OCI-LY1 (cell line): ENCODE results near the gene ASRGL1.

ENCODE experiments used
- CTCF ChIP-seq: fragments of 200-600 bp; sonication (generic), shearing (Covaris generic); IDR thresholded peaks from 2 replicates; pipeline ENCODE4 v1.5.1; 2017; ENCODE audit warnings: mild to moderate bottlenecking, antibody characterized with exemption, low read length, moderate library complexity, mixed read lengths
- EZH2 ChIP-seq: fragments of 200-600 bp; sonication (generic), shearing (Covaris generic); IDR thresholded peaks from 2 replicates; pipeline ENCODE4 v1.8.0; 2017; ENCODE audit warnings: borderline replicate concordance, mixed run types, mild to moderate bottlenecking, antibody characterized with exemption, low read length, moderate library complexity, mixed read lengths

- TF ChIP-seq CTCF = no peak
- TF ChIP-seq EZH2 = no peak
Measured at GRCh38 chr11:62372871-62373270, 35.6 kb downstream of the ASRGL1 start.
